ENCODE data around the gene ANKRD2.
"Not testable (repeated sequence)": the region's sequence is repeated elsewhere in the genome, so short reads cannot be mapped to it uniquely, and the experiment has no call there.

The ANKRD2 gene

GRCh38 chr10:97574374-97575126 lies 2.0 kb downstream of the ANKRD2 start:
- no peak for DNase-seq

GRCh38 chr10:97575127-97575668 lies 2.6 kb downstream of the ANKRD2 start:
- DNase-seq: no peak

GRCh38 chr10:97576487-97576886 lies 3.9 kb downstream of the ANKRD2 start:
- not testable (repeated sequence) for DNase-seq

GRCh38 chr10:97577701-97578100 lies 5.1 kb downstream of the ANKRD2 start:
- no peak for DNase-seq

GRCh38 chr10:97578171-97578844 lies 5.7 kb downstream of the ANKRD2 start:
- no peak for DNase-seq

- no peak for DNase-seq
Measured at GRCh38 chr10:97580421-97581367, 8.1 kb downstream of the ANKRD2 start.

- DNase-seq: no peak
Measured at GRCh38 chr10:97582169-97582568, 9.6 kb downstream of the ANKRD2 start.

GRCh38 chr10:97583476-97583875 lies 10.9 kb downstream of the ANKRD2 start:
- DNase-seq: no peak

- peak; percentile 84 to 88 for DNase-seq
Measured at GRCh38 chr10:97584060-97584797, 11.7 kb downstream of the ANKRD2 start, which contains the start of gene HOGA1. Gene HOGA1, plus strand, starts transcription at chr10:97584389. Its CDS starts 315 bp downstream, at chr10:97584704.

GRCh38 chr10:97584798-97585438 lies 12.3 kb downstream of the ANKRD2 start:
- no peak for DNase-seq

- DNase-seq: no peak
Measured at GRCh38 chr10:97585439-97585811, 12.8 kb downstream of the ANKRD2 start.

- DNase-seq: no peak
Measured at GRCh38 chr10:97587183-97587582, 14.6 kb downstream of the ANKRD2 start.

GRCh38 chr10:97589479-97589878 lies 16.9 kb downstream of the ANKRD2 start, which contains the start of gene C10orf62:
Gene C10orf62, plus strand, starts transcription at chr10:97589721. Its CDS starts 177 bp downstream, at chr10:97589898.
- peak in 1 of 2 donors; percentile 11 for DNase-seq

- no peak for DNase-seq
Measured at GRCh38 chr10:97590082-97590747, 17.6 kb downstream of the ANKRD2 start.

- no peak for DNase-seq
Measured at GRCh38 chr10:97590748-97591495, 18.3 kb downstream of the ANKRD2 start.

- DNase-seq: no peak
Measured at GRCh38 chr10:97593421-97593820, 20.8 kb downstream of the ANKRD2 start.

GRCh38 chr10:97596101-97597082 lies 23.8 kb downstream of the ANKRD2 start:
- DNase-seq: peak in 1 of 2 donors; percentile 7

- no peak for DNase-seq
Measured at GRCh38 chr10:97597778-97598177, 25.2 kb downstream of the ANKRD2 start.
